KOPT-K1 (cell line): Measurements from ENCODE around the gene GJC1.
"Not testable (repeated sequence)": the region's sequence is repeated elsewhere in the genome, so short reads cannot be mapped to it uniquely, and the experiment has no call there.

Experiments used
- H3K27ac ChIP-seq: fragments of 200-600 bp; sonication (generic); 2 replicates; pipeline ENCODE4 v1.5.1; 2016; ENCODE audit warnings: antibody characterized with exemption, mild to moderate bottlenecking, low read depth, low read length; ENCODE audit not compliant: poor library complexity, severe bottlenecking
- H3K36me3 ChIP-seq: fragments of 200-600 bp; sonication (generic); 2 replicates; pipeline ENCODE4 v1.5.1; 2017; ENCODE audit warnings: antibody characterized with exemption, mild to moderate bottlenecking, low read length, moderate library complexity; ENCODE audit not compliant: insufficient read depth
- H3K9me3 ChIP-seq: fragments of 200-600 bp; sonication (generic); 2 replicates; pipeline ENCODE4 v1.5.1; 2017; ENCODE audit warnings: antibody characterized with exemption, low read length, mild to moderate bottlenecking; ENCODE audit not compliant: insufficient read depth, poor library complexity, severe bottlenecking

GJC1 gene

DNA sequence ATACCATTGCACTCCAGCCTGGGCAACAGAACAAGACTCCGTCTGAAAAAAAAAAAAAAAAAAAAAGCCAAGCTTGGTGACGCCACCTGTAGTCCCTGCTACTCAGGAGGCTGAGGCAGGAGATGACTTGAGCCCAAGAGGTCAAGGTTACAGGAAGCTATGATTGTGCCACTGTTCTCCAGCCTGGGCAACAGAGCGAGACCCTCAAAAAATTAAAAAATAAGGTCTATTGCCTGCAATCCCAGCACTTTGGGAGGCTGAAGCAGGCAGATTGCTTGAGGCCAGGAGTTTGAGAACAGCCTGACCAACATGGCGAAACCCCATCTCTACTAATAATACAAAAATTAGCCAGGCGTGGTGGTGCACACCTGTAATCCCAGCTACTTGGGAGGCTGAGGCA is 74.9 kb downstream of the GJC1 start:
- not testable (repeated sequence) for H3K9me3 ChIP-seq, H3K27ac ChIP-seq
- H3K36me3 ChIP-seq = peaks cover 19% of the 10 kb centered on the region; the same call in 1 of the 2 replicates

- H3K36me3 ChIP-seq = peaks cover 28% of the 10 kb centered on the region; the same call in 1 of the 2 replicates
- H3K9me3 ChIP-seq = no peaks in the 10 kb centered on the region
- no peak overlapping the region for H3K27ac ChIP-seq
Observed at GRCh38 chr17:44754276-44754675, 75.8 kb downstream of the GJC1 start.

DNA sequence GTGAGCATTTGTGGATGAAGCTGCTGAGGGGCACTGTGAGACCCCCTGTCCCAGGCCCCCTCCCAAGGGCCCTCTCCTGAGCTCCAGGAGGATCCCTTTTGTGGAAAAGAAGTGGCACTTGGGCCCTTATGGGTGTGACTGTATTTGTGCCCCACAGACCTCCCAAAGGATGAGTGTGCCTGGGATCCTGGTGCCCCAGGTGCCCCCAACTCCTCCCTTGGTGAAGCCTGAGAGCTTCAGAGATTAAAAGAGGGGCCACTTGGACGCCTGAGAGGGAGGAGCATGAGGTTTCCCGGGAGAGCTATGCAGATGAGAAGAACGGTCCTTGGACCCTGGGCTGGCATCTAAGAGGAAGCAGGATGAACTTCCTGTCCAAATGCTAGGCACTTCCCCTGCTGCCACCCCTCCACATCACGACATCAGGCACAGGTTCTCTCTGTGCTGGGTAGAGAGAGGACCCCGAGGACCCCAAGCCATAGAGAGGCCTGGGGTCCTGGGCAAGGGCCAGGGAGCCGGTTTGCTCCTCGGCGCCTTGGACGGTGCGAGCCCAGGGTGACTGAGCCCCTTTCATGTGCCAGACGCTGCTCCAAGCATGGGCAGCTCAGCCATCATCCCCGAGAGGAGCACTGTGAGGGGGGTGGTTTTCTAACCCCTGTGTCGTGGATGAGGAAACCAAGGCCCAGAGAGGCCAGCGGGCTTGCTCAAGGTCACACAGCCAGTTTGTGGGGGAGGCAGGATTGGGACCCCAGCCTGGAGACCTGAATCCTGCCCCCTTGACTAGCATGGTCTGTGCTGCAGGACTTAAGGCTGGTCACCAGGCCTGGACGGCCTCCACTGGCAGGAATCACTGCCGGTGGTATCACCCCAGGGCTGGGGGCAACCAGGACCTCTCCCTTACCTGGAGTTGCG is 76.9 kb downstream of the GJC1 start:
- peaks cover 38% of the 10 kb centered on the region for H3K36me3 ChIP-seq
- H3K27ac ChIP-seq = no peak overlapping the region
- no peaks in the 10 kb centered on the region for H3K9me3 ChIP-seq

DNA sequence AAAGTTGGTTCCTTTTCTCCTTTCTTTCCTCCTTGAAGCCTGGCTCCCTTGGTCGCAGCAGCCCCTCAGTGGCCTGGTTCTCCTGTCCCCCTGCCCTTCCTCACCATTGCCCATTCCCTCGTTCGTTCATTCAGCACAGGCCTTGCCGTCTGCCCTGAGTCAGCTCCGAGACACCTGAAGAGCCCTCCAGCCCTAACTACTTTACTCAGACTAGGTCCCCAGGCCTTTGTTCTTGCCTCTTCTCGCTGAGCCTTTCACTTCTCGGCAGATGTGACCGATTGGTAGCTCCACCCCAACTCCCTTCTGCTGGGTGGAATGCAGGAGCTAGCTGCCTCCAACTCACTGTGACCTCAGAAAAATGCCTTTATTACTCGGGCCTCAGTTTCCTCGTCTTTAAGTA is 78.3 kb downstream of the GJC1 start:
- no peak overlapping the region for H3K27ac ChIP-seq
- peaks cover 52% of the 10 kb centered on the region for H3K36me3 ChIP-seq
- no peaks in the 10 kb centered on the region for H3K9me3 ChIP-seq

GRCh38 chr17:44751331-44751730 is 78.8 kb downstream of the GJC1 start:
- Histone ChIP-seq H3K27ac (no peak overlapping the region), H3K36me3 (peaks cover 55% of the 10 kb centered on the region), H3K9me3 (no peaks in the 10 kb centered on the region)

- Histone ChIP-seq H3K36me3 (peaks cover 55% of the 10 kb centered on the region), H3K9me3 (no peaks in the 10 kb centered on the region), H3K27ac (no peak overlapping the region)
Observed at GRCh38 chr17:44749980-44750318, 80.1 kb downstream of the GJC1 start.

DNA sequence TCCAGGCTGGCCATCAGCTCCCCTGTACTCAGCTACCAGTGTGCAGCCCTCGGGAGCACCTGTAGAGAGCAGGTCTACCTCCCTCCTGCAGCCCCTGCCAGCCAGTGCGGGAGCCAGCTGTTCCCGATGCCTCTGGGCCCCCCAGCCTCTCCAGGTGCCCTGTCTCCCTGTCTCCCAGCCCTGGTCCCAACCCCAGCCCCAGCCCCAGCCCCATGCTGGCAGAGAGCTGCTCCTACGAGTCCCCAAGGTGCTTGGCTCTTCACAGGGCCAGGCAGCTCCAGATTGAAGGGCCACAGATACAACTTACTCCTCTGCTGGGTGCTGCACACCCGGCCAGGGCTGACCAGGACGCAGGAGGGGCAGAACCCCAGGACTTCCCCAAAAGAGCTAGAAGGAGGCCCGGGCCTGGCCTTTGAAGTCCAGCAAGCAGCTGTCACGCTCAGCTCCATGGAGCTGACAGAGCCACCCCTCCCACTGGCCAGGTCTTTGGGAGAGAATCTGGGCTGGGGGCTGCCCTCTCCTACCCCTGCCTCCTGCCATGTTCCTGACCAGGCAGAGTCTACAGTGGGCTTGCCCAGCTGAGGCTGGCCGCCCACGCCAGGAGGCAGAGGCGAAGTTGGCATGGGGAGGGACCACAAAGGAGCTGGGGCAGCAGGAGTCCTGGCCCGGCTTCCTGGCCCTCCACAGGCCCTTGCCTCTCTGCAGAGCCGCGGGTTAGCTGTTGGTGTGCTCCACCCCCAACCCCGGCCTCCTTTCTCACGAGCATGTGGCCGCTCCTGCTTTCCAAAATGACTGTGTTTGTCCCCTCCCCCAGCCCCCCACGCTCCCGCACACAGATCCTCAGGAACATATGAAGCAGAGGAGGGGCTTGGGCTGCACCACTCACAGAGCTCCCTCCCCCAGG is 80.8 kb downstream of the GJC1 start:
- peaks cover 55% of the 10 kb centered on the region for H3K36me3 ChIP-seq
- no peaks in the 10 kb centered on the region for H3K9me3 ChIP-seq
- no peak overlapping the region for H3K27ac ChIP-seq
